SJCRH30 (cell line): ENCODE measurements around the gene SERPINA1. TPM values are rescaled to one million over a fixed set of nuclear protein-coding genes. Genes with fewer than 3 reads are reported as not detected.

Experiments used
- total RNA-seq: library from RNA; depleted of rRNA; stranded (reverse); fragments of >200 nt; shearing (Covaris generic); gene quantifications from 2 replicates; pipeline ENCODE4 v1.2.3, GENCODE V29; 2014; rRNA removed

Gene SERPINA1
- total RNA-seq, 1 experiment from 2014 or later = not detected

Other genes with a start within 250 kb of the SERPINA1 start
- gene PPP4R4, start 214.3 kb downstream of the SERPINA1 start, total RNA-seq = 35.5 and 47.1 TPM in 2 replicates
- 0.03 TPM in 1 of 2 replicates, not detected in the other for gene SERPINA10, start 95.3 kb downstream of the SERPINA1 start, total RNA-seq
- not detected in 2 replicates for gene SERPINA6, start 65.3 kb downstream of the SERPINA1 start, total RNA-seq
- gene SERPINA2, start 21.9 kb downstream of the SERPINA1 start, total RNA-seq = not detected in 2 replicates
- not detected in 2 replicates for gene SERPINA11, start 64.2 kb upstream of the SERPINA1 start, total RNA-seq
- not detected in 2 replicates for gene SERPINA9, start 87.6 kb upstream of the SERPINA1 start, total RNA-seq
- gene SERPINA12, start 120.9 kb upstream of the SERPINA1 start, total RNA-seq = not detected in 2 replicates
- not detected in 2 replicates for gene SERPINA4, start 172.8 kb upstream of the SERPINA1 start, total RNA-seq
- gene SERPINA5, start 192.8 kb upstream of the SERPINA1 start, total RNA-seq = 0.14 and 0.48 TPM in 2 replicates
- 0.15 TPM in 1 of 2 replicates, not detected in the other for gene SERPINA3, start 223.8 kb upstream of the SERPINA1 start, total RNA-seq